Activated T-cell treated with anti-CD3 and anti-CD28 coated beads, Interleukin-2, amount 50 U/mL, for 24 hours (primary cell): ENCODE measurements around the gene RWDD1.

Source experiments
- DNase-seq: peaks from one replicate; pipeline ENCODE4 v3.0.0-alpha.2; 2020
- H3K27ac Mint-ChIP-seq: 2 replicates; pipeline ENCODE4 v1.8.0; 2020; ENCODE audit warnings: mild to moderate bottlenecking, mixed read lengths
- H3K27me3 Mint-ChIP-seq: 2 replicates; pipeline ENCODE4 v1.8.0; 2020; ENCODE audit warnings: mixed read lengths
- H3K36me3 Mint-ChIP-seq: 2 replicates; pipeline ENCODE4 v1.8.0; 2020; ENCODE audit warnings: low read depth, mixed read lengths
- H3K4me1 Mint-ChIP-seq: 2 replicates; pipeline ENCODE4 v1.8.0; 2020; ENCODE audit warnings: low read depth, mixed read lengths
- H3K4me3 Mint-ChIP-seq: 2 replicates; pipeline ENCODE4 v1.8.0; 2020; ENCODE audit warnings: mild to moderate bottlenecking, moderate library complexity, mixed read lengths
- H3K9me3 Mint-ChIP-seq: 2 replicates; pipeline ENCODE4 v1.8.0; 2020; ENCODE audit warnings: mixed read lengths

RWDD1 gene

GRCh38 chr6:116570856-116571682 is at the start of gene RWDD1:
TSS of gene RWDD1 (plus strand) at chr6:116571504. CDS start at chr6:116571583, 79 bp downstream.
- peak within 1 kb of the TSS; percentile 93 for H3K4me3 Mint-ChIP-seq
- H3K36me3 Mint-ChIP-seq, result peaks cover 43% of the 10 kb centered on the region
- H3K4me1 Mint-ChIP-seq, result peaks cover 55% of the 10 kb centered on the region
- DNase-seq, result peak; percentile 98
- no peaks in the 10 kb centered on the region for H3K9me3 Mint-ChIP-seq
- peak within 1 kb of the TSS; percentile 98 for H3K27ac Mint-ChIP-seq
- no peaks in the 10 kb centered on the region for H3K27me3 Mint-ChIP-seq

GRCh38 chr6:116522896-116523295 is 48.4 kb upstream of the RWDD1 start:
- Mint-ChIP-seq H3K27me3 (peaks cover 3% of the 10 kb centered on the region), H3K4me3 (no peak overlapping the region), H3K27ac (no peak overlapping the region), H3K36me3 (no peaks in the 10 kb centered on the region), H3K9me3 (no peaks in the 10 kb centered on the region), H3K4me1 (no peaks in the 10 kb centered on the region)
- no peak for DNase-seq

- Mint-ChIP-seq H3K27ac (no peak overlapping the region), H3K27me3 (peaks cover 3% of the 10 kb centered on the region), H3K36me3 (no peaks in the 10 kb centered on the region), H3K4me1 (no peaks in the 10 kb centered on the region), H3K4me3 (no peak overlapping the region), H3K9me3 (no peaks in the 10 kb centered on the region)
- no peak for DNase-seq
Measured at GRCh38 chr6:116524236-116524635, 47.1 kb upstream of the RWDD1 start.

- Mint-ChIP-seq H3K27ac (no peak overlapping the region), H3K9me3 (no peaks in the 10 kb centered on the region), H3K27me3 (peaks cover 16% of the 10 kb centered on the region), H3K4me3 (no peak overlapping the region), H3K4me1 (no peaks in the 10 kb centered on the region), H3K36me3 (no peaks in the 10 kb centered on the region)
- DNase-seq, result no peak
Measured at GRCh38 chr6:116528133-116528532, 43.2 kb upstream of the RWDD1 start.

GRCh38 chr6:116528780-116529179 is 42.5 kb upstream of the RWDD1 start:
- Mint-ChIP-seq H3K9me3 (no peaks in the 10 kb centered on the region), H3K4me1 (no peaks in the 10 kb centered on the region), H3K27ac (no peak overlapping the region), H3K27me3 (peaks cover 17% of the 10 kb centered on the region), H3K36me3 (no peaks in the 10 kb centered on the region), H3K4me3 (no peak overlapping the region)
- DNase-seq, result no peak

- H3K27me3 Mint-ChIP-seq, result peaks cover 18% of the 10 kb centered on the region
- H3K27ac Mint-ChIP-seq, result no peak overlapping the region
- DNase-seq, result no peak
- H3K4me1 Mint-ChIP-seq, result no peaks in the 10 kb centered on the region
- no peaks in the 10 kb centered on the region for H3K36me3 Mint-ChIP-seq
- H3K9me3 Mint-ChIP-seq, result no peaks in the 10 kb centered on the region
- no peak overlapping the region for H3K4me3 Mint-ChIP-seq
Measured at GRCh38 chr6:116529466-116530290, 41.6 kb upstream of the RWDD1 start.

- H3K27me3 Mint-ChIP-seq, result peaks cover 18% of the 10 kb centered on the region
- H3K27ac Mint-ChIP-seq, result no peak overlapping the region
- H3K4me3 Mint-ChIP-seq, result no peak overlapping the region
- no peaks in the 10 kb centered on the region for H3K4me1 Mint-ChIP-seq
- no peaks in the 10 kb centered on the region for H3K36me3 Mint-ChIP-seq
- H3K9me3 Mint-ChIP-seq, result no peaks in the 10 kb centered on the region
- DNase-seq, result no peak
Measured at GRCh38 chr6:116530436-116530835, 40.9 kb upstream of the RWDD1 start.

GRCh38 chr6:116531675-116532570 is 39.4 kb upstream of the RWDD1 start:
- Mint-ChIP-seq H3K27ac (no peak overlapping the region), H3K4me1 (peaks cover 1% of the 10 kb centered on the region), H3K36me3 (no peaks in the 10 kb centered on the region), H3K9me3 (no peaks in the 10 kb centered on the region), H3K27me3 (peaks cover 18% of the 10 kb centered on the region), H3K4me3 (no peak overlapping the region)
- DNase-seq, result peak; percentile 47

- Mint-ChIP-seq H3K27ac (no peak overlapping the region), H3K9me3 (no peaks in the 10 kb centered on the region), H3K27me3 (peaks cover 16% of the 10 kb centered on the region), H3K4me3 (no peak overlapping the region), H3K36me3 (no peaks in the 10 kb centered on the region), H3K4me1 (peaks cover 1% of the 10 kb centered on the region)
- no peak for DNase-seq
Measured at GRCh38 chr6:116533233-116533957, 37.9 kb upstream of the RWDD1 start.

GRCh38 chr6:116535109-116535508 is 36.2 kb upstream of the RWDD1 start:
- Mint-ChIP-seq H3K27ac (no peak overlapping the region), H3K36me3 (no peaks in the 10 kb centered on the region), H3K4me1 (peaks cover 1% of the 10 kb centered on the region), H3K4me3 (no peak overlapping the region), H3K27me3 (peaks cover 22% of the 10 kb centered on the region), H3K9me3 (no peaks in the 10 kb centered on the region)
- no peak for DNase-seq

- H3K27me3 Mint-ChIP-seq, result peaks cover 28% of the 10 kb centered on the region
- H3K36me3 Mint-ChIP-seq, result no peaks in the 10 kb centered on the region
- H3K4me3 Mint-ChIP-seq, result no peak overlapping the region
- no peak overlapping the region for H3K27ac Mint-ChIP-seq
- DNase-seq, result no peak
- no peaks in the 10 kb centered on the region for H3K9me3 Mint-ChIP-seq
- H3K4me1 Mint-ChIP-seq, result peaks cover 1% of the 10 kb centered on the region
Measured at GRCh38 chr6:116536216-116536621, 35.1 kb upstream of the RWDD1 start.

- no peaks in the 10 kb centered on the region for H3K9me3 Mint-ChIP-seq
- no peaks in the 10 kb centered on the region for H3K4me1 Mint-ChIP-seq
- H3K27me3 Mint-ChIP-seq, result peaks cover 33% of the 10 kb centered on the region
- no peaks in the 10 kb centered on the region for H3K36me3 Mint-ChIP-seq
- H3K4me3 Mint-ChIP-seq, result no peak overlapping the region
- no peak overlapping the region for H3K27ac Mint-ChIP-seq
- DNase-seq, result no peak
Measured at GRCh38 chr6:116542426-116542825, 28.9 kb upstream of the RWDD1 start.

GRCh38 chr6:116543149-116543548 is 28.2 kb upstream of the RWDD1 start:
- Mint-ChIP-seq H3K4me3 (no peak overlapping the region), H3K27me3 (peaks cover 33% of the 10 kb centered on the region), H3K4me1 (no peaks in the 10 kb centered on the region), H3K36me3 (no peaks in the 10 kb centered on the region), H3K9me3 (no peaks in the 10 kb centered on the region), H3K27ac (no peak overlapping the region)
- DNase-seq, result no peak

GRCh38 chr6:116545651-116546050 is 25.7 kb upstream of the RWDD1 start, which contains the start of gene TRAPPC3L:
TSS of gene TRAPPC3L (minus strand) at chr6:116545684. CDS start at chr6:116545514, 170 bp downstream.
- H3K36me3 Mint-ChIP-seq, result no peaks in the 10 kb centered on the region
- H3K9me3 Mint-ChIP-seq, result no peaks in the 10 kb centered on the region
- no peak within 1 kb of the TSS for H3K4me3 Mint-ChIP-seq
- no peaks in the 10 kb centered on the region for H3K4me1 Mint-ChIP-seq
- peaks cover 20% of the 10 kb centered on the region for H3K27me3 Mint-ChIP-seq
- no peak for DNase-seq
- H3K27ac Mint-ChIP-seq, result no peak within 1 kb of the TSS
